ELR (cell line): ENCODE measurements around the gene NIPAL3.
"Not testable (repeated sequence)": the region's sequence is repeated elsewhere in the genome, so short reads cannot be mapped to it uniquely, and the experiment has no call there.

Experiments used
- DNase-seq: peaks from one replicate; pipeline ENCODE4 v3.0.0-alpha.2; 2015; ENCODE audit warnings: low read depth

NIPAL3 gene

GRCh38 chr1:24462128-24462527 lies 46.5 kb downstream of the NIPAL3 start:
- peak; percentile 77 for DNase-seq

DNA sequence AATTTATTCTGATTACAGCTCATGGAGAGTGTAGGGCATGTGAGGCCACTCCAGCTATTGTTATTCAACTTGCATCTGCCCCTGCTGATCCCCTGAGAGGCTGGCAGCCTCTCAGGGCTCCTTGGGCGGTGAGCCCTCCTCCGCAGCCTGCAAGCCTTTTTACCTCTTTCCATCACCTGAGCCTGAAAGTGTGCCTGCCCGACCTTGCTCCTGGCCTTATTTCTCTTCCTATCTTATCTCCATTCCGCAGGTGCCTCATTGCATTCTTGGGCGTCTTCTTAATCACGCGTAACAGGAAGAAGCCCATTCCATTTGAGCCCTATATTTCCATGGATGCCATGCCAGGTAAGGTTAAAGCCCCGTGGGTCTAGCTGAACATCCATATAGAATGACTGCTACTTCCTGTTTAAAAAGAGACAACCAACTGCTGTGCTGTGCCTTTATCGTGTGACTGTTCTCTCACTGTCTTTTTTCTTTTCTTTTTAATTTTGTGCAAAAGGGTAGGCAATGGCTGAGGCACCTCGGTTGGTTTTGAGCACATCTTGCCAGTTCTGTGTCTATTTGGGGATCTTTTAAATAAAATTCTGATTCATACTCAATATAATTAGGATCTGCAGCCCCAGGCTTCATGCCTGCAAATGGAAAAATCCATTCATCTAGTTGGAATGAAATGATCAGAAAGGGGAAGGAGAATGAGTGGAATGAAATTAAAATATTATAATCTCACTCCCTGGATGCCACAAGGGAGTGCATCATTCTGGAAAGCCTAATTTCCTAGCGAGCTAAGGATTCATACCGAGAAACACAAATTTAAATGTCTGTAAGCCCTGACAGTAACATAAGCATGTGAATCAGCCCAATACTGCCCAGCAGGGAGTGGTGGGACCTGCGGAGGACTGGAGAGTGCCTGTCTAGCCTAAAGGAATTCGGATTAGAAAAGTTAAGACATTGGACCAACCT lies 48.5 kb downstream of the NIPAL3 start:
- peak; percentile 14 for DNase-seq

- DNase-seq: no peak
Observed at GRCh38 chr1:24465099-24465498, 49.5 kb downstream of the NIPAL3 start.

- no peak for DNase-seq
Observed at GRCh38 chr1:24465638-24466037, 50.0 kb downstream of the NIPAL3 start.

DNA sequence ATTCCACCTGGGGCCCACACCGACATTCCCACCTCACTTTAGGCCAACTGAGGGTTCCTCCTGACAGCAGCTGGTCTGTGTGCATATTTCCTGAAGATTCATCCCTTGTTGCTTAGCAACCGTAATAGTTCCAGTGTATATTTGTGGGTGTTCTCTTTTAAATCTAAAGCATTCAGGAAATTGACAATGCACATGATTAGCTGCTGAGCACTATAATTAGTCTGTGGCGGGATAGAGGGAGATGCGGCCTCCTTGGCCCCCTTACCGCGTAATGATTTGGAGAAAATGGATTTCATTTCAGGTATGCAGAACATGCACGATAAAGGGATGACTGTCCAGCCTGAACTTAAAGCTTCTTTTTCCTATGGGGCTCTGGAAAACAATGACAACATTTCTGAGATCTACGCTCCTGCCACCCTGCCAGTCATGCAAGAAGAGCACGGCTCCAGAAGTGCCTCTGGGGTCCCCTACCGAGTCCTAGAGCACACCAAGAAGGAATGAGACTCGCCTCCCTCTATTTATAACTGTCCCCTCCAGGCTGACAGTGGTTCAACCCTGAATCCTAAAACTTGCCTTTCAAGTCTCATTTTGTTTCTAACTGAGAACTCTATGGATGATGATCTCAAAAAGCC lies 53.2 kb downstream of the NIPAL3 start:
- no peak for DNase-seq

GRCh38 chr1:24470592-24470991 lies 55.0 kb downstream of the NIPAL3 start:
- DNase-seq: no peak

DNA sequence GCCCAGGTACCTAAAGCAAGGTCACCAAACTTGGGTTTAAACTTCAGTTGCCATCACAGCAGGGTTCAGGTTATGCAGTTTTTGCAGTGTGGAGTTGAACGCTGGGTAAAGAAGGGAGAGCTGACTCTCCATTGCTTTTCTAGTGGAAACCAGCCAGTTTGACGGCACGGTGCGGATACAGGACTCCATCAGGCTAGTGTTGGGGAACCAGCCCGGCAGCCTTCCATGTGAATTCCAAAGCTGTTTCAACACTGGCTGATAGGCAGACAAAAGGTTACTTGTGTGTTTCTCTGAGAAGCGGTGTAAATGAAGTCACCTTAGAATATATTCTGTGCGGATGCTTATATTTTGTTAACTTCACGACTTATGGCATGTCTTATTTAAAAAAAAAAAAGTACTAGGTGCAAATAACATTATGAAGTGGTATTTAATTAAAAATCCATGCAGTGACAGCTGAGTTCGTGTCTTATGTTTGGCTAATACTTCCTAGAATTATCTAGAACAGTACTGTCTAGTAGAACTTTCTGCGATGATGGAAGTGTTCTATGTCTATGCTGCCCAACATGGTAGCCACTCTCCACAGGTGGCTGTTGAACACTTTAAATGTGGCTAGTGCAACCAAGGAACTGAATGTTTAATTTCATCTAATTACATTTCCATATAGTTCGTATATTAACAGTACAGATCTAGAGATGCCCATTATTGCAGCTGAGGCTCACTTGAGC lies 57.1 kb downstream of the NIPAL3 start:
- DNase-seq: no peak

GRCh38 chr1:24474193-24474592 lies 58.6 kb downstream of the NIPAL3 start:
- DNase-seq: no peak

DNA sequence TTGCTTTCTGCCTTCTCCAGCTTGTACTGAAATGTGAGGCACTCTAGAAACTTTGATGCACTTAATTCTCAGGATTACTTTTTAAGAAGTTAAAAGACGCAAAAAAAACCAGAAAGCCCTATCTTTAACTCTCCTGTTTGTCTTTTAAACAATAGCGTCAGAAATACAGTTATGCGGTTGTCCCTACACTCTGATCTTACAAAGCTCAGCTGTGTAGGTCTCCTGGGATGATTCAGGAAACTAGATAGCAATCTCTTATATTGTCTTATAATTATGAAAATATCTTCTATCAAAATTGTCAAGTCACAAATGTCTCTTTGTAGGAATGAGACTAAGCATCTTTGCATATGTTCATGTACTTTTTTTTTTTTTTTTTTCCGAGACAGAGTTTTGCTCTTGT lies 60.1 kb downstream of the NIPAL3 start:
- DNase-seq: no peak

DNA sequence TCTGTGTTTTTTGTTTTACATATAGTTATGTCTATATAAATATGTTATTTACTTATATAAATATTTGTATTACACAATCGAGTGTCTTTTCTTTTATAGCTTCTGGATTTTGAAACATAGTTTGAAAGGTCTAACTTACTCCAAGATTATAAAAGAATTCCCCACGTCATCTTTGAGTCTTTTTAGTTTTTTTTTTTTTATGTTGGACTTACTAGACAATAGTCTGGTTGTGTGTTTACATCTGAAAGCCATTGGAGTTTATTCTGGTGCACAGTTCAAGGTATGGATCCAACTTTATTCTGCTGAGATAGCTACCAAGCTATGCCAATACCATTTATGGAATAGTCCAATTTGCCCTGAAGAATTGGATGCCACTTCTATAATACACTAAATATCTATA lies 61.0 kb downstream of the NIPAL3 start:
- DNase-seq: no peak

- no peak for DNase-seq
Observed at GRCh38 chr1:24477309-24477708, 61.7 kb downstream of the NIPAL3 start.

- DNase-seq: no peak
Observed at GRCh38 chr1:24481101-24481500, 65.5 kb downstream of the NIPAL3 start.

DNA sequence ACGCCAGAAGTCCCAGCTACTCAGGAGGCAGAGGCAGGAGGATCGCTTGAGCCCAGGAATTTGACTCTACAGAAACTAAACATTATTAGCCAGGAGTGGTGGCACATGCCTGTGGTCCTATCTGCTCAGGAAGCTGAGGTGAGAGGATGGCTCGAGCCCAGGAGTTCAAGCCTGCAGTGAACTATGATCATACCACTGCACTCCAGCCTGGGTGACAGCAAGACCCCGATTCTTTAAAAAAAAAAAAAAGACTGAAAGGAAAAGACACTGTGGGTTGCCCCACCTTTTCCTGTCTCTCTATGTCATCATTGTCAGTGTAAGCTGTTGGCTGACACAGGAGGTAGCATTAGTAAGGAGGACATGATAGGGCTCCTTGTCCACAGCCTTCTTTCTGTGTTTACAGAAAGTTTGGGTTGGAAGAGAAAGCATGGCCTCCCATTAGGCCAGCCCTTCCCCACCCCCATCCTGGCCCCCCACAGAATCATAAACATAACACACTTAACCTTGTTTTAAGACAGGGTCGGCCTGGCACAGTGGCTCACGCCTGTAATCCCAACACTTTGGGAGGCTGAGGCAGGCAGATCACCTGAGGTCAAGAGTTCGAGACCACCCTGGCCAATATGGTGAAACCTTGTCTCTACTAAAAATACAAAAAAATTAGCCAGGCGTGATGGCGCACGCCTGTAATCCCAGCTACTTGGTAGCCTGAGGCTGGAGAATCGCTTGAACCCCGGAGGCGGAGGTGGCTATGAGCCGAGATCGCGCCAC lies 66.4 kb downstream of the NIPAL3 start:
- DNase-seq: peak; percentile 40

- no peak for DNase-seq
Observed at GRCh38 chr1:24483441-24483840, 67.8 kb downstream of the NIPAL3 start.

DNA sequence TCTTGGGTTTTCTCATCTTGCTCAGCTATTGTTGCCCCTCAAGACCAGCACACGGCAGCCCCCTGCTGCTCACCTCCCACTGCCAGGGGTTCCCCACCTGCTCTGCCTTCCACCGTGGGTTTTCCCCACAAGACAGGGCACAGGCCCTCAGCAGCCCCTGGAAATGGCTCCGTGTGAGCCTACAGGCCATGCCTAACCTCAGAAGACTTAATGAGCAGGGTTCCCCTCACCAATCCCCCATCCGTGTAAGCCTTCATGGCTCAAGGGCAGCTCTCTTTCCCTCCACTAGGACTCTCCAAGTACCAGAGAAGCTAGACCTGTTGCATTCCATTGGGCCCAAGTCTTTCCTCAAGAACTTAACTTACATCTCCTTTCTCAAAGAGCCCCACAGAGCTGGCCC lies 68.6 kb downstream of the NIPAL3 start:
- DNase-seq: no peak

GRCh38 chr1:24486331-24487065 lies 70.9 kb downstream of the NIPAL3 start:
- DNase-seq: no peak

- DNase-seq: no peak
Observed at GRCh38 chr1:24487455-24487854, 71.9 kb downstream of the NIPAL3 start.

DNA sequence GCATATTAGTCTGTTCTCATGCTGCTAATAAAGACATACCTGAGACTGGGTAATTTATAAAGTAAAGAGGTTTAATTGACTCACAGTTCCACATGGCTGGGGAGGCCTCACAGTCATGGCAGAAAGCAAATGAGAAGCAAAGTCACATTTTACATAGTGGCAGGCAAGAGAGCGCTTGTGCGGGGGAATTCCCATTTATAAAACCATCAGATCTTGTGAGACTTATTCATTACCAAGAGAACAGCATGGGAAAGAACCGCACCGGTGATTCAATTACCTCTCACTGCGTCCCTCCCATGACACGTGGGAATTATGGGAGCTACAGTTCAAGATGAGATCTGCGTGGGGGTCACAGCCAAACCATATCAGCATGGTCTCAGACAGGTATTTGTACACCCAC lies 72.6 kb downstream of the NIPAL3 start:
- not testable (repeated sequence) for DNase-seq

DNA sequence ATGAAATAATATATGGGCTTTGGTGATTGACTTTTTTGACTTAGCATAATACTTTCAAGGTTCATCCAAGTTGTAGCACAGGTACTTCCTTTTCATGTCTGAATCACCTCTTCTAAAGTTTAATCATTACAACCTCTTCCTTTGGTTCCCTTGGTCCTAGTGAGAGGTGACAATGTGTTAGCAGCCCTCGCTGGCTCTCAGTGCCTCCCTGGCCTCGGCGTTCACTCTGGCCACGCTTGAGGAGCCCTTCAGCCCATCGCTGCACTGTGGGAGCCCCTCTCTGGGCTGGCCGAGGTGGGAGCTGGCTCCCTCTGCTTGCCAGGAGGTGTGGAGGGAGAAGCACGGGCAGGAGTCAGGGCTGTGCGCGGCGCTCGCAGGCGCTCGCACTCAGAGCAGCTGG lies 74.1 kb downstream of the NIPAL3 start:
- no peak for DNase-seq

DNA sequence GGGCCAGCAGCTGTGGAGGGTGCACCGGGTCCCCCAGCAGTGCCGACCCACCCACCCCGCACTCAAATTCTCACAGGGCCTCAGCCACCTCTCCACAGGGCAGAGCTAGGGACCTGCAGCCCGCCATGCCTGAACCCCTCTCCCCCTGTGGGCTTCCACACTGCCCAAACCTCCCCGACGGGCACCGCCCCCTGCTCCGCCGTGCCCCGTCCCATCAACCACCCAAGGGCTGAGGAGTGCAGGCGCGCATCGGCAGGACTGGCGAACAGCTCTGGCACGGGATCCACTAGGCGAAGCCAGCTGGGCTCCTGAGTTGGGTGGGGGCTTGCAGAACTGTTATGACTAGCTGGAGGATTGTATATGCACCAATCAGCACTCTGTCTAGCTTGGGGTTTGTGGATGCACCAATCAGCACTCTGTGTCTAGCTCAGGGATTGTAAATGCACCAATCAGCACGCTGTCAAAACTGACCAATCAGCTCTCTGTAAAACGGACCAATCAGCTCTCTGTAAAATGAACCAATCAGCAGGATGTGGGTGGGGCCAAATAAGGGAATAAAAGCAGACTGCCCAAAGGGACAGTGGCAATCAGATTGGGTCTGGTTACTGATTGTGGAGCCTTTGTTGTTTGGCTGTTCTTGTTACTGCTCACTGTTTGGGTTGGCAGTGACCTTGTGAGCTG lies 74.6 kb downstream of the NIPAL3 start:
- no peak for DNase-seq
